Left ventricle myocardium inferior (tissue), 1 donor: ENCODE data around the gene CCDC12. TPM values are rescaled to one million over a fixed set of nuclear protein-coding genes. Genes with fewer than 3 reads are reported as not detected.

Experiments used
- DNase-seq: peaks from one replicate; pipeline ENCODE4 v3.0.0-alpha.2; 2020
- H3K27ac ChIP-seq: fragments of 200-600 bp; replicated peaks from 2 replicates; pipeline ENCODE4 v1.8.0; 2021
- H3K27me3 ChIP-seq: fragments of 200-600 bp; 2 replicates; pipeline ENCODE4 v1.8.0; 2021; ENCODE audit warnings: low read depth
- H3K36me3 ChIP-seq: fragments of 200-600 bp; 2 replicates; pipeline ENCODE4 v1.8.0; 2021
- H3K4me1 ChIP-seq: fragments of 200-600 bp; 2 replicates; pipeline ENCODE4 v1.8.0; 2021
- H3K4me3 ChIP-seq: fragments of 200-600 bp; 2 replicates; pipeline ENCODE4 v1.8.0; 2021; ENCODE audit warnings: mild to moderate bottlenecking, moderate library complexity
- H3K9me3 ChIP-seq: fragments of 200-600 bp; replicated peaks from 2 replicates; pipeline ENCODE4 v1.8.0; 2021
- intact Hi-C: fragments of 100-400 bp; cut with micrococcal nuclease; formaldehyde crosslinking; loops from one replicate; pipeline ENCODE4 v1.11.0; 2022
- total RNA-seq: library from RNA; stranded (reverse); fragmentation: NEBNext Ultra II Directional; extraction: Animal tissue kit (Norgen Biotek cat#: 25700); gene quantifications from one replicate; pipeline ENCODE4 v1.2.1, GENCODE V29; 2021
- TF ChIP-seq, protein P1 (sequence below): fragments of 200-600 bp; IDR thresholded peaks from 2 replicates; pipeline ENCODE4 v1.8.0; 2021; ENCODE audit warnings: antibody characterized with exemption, mild to moderate bottlenecking, borderline replicate concordance
- donor health status: DM: no; HTN: yes; CAD: no; lungs with severe emphysema.

CCDC12 gene
- total RNA-seq, 1 donor from 2014 or later = 31.0 TPM

DNA sequence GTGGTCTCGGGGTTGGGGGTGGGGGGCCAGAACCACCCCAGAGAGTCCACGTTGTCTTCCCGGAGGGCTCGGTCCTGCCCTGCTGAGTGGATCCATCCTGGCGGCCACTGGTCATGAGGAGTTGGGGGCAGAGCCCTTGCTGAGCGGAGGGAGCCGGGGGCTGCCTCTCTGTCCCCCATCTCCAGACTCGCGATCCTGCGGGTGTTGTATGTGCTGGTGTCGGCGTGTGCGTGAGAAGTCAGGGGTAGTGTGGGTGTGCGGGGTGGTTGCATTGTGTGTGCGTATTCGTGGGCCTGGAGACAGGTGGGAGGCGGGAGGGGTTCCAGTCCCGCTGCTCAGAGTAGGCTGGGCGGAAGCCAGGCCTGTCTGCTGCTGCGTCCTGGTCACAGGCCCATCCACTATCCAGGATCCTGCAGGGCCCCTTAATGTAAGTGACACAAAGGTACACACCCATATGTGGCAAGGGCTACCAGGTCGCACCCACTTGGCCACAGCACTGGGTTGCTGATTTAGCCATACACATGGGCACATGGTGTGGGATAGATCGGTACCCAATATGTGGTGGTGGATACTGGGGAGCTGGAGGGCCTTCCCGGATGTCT lies 33.7 kb upstream of the CCDC12 start:
- peak; percentile 13 for DNase-seq
- peaks cover 25% of the 10 kb centered on the region for H3K4me1 ChIP-seq
- peak overlapping the region; percentile 75 for H3K4me3 ChIP-seq
- H3K9me3 ChIP-seq = no peaks in the 10 kb centered on the region
- peak overlapping the region; percentile 90 for H3K27ac ChIP-seq
- peaks cover 12% of the 10 kb centered on the region for H3K36me3 ChIP-seq
- TF ChIP-seq, protein P1, sequence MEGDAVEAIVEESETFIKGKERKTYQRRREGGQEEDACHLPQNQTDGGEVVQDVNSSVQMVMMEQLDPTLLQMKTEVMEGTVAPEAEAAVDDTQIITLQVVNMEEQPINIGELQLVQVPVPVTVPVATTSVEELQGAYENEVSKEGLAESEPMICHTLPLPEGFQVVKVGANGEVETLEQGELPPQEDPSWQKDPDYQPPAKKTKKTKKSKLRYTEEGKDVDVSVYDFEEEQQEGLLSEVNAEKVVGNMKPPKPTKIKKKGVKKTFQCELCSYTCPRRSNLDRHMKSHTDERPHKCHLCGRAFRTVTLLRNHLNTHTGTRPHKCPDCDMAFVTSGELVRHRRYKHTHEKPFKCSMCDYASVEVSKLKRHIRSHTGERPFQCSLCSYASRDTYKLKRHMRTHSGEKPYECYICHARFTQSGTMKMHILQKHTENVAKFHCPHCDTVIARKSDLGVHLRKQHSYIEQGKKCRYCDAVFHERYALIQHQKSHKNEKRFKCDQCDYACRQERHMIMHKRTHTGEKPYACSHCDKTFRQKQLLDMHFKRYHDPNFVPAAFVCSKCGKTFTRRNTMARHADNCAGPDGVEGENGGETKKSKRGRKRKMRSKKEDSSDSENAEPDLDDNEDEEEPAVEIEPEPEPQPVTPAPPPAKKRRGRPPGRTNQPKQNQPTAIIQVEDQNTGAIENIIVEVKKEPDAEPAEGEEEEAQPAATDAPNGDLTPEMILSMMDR = no peak
- H3K27me3 ChIP-seq = no peaks in the 10 kb centered on the region
- intact Hi-C loops = no loop called here

DNA sequence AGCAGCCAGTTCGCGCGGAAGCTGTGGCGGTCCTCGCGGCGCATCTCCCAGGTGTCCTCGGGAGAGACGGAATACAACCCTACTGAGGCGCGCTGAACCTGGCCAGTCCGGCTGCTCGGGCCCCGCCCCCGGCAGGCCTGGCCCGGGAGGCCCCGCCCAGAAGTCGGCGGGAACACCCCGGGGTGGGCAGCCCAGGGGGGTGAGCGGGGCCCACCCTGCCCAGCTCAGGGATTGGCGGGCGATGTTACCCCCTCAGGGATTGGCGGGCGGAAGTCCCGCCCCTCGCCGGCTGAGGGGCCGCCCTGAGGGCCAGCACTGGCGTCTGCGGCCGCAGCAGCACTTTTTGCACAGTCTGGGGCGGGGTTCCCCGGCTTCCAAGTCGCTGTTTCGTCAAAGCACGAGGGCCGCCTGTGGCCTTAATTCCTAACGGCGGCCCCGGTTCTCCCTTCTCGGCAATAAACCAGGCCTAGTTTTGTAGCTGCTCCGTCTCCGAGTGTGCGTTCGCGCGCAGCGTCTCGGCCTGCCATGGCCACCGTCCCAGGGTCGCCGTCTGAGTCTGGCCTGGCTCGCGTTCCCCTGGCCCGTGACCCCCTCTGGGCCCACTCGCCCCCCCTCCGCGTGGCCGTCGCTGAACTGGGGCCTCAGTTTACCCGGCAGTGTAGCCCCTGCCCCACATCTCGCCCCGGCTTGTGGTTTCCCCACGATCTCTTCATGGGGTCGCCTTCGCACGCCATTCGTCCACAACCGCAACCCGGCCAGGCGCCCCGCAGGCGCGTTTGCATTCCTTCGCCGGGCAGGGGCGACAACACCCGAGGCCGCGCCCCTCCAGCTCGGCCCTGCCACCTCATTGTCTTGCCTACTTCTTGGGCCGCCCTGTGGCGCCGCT lies 32.9 kb upstream of the CCDC12 start:
- Histone ChIP-seq H3K36me3 (peaks cover 16% of the 10 kb centered on the region), H3K4me3 (peak overlapping the region; percentile 75), H3K27ac (peak overlapping the region; percentile 90), H3K27me3 (no peaks in the 10 kb centered on the region), H3K9me3 (no peaks in the 10 kb centered on the region), H3K4me1 (peaks cover 25% of the 10 kb centered on the region)
- peak; percentile 90 for DNase-seq
- TF ChIP-seq, protein P1 = no peak
- intact Hi-C loops = no loop called here

DNA sequence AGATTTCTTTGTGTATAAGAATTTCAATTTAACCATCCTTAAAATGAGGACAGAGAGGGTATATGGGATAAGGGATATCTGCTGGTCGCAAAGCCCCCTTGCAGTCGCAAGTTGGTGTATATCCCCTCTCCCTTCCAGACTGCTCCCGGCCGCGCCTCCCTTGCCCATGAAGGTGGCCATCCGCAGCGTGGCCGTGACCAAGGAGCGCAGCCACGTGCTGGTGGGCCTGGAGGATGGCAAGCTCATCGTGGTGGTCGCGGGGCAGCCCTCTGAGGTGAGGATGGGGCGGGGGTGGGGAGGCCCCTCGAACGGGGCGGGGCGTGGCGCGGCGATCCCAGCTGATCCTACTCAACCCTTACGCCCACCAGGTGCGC lies 32.3 kb upstream of the CCDC12 start:
- TF ChIP-seq, protein P1 = no peak
- Histone ChIP-seq H3K27ac (peak overlapping the region; percentile 90), H3K4me1 (peaks cover 25% of the 10 kb centered on the region), H3K27me3 (no peaks in the 10 kb centered on the region), H3K36me3 (peaks cover 23% of the 10 kb centered on the region), H3K4me3 (peak overlapping the region; percentile 75), H3K9me3 (no peaks in the 10 kb centered on the region)
- intact Hi-C loops = no loop called here
- DNase-seq = no peak

DNA sequence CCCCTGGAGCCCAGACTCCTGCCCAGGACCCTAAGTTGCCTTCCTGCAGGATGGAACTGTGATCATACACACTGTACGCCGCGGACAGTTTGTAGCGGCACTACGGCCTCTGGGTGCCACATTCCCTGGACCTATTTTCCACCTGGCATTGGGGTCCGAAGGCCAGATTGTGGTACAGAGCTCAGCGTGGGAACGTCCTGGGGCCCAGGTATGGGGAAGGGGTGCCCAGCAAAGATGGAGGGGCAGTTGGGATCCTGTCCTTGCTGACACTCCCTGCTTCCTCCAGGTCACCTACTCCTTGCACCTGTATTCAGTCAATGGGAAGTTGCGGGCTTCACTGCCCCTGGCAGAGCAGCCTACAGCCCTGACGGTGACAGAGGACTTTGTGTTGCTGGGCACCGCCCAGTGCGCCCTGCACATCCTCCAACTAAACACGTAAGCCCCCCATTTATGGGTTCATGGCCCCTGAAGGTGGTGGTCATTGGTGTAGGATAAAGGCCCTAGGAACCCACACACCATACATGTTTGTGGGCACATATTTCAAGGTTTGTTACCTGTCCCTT lies 31.8 kb upstream of the CCDC12 start:
- H3K4me1 ChIP-seq = peaks cover 23% of the 10 kb centered on the region
- H3K4me3 ChIP-seq = peak overlapping the region; percentile 75
- intact Hi-C loops = no loop called here
- DNase-seq = no peak
- H3K36me3 ChIP-seq = peaks cover 28% of the 10 kb centered on the region
- H3K9me3 ChIP-seq = no peaks in the 10 kb centered on the region
- TF ChIP-seq, protein P1 = no peak
- H3K27ac ChIP-seq = peak overlapping the region; percentile 90
- no peaks in the 10 kb centered on the region for H3K27me3 ChIP-seq

DNA sequence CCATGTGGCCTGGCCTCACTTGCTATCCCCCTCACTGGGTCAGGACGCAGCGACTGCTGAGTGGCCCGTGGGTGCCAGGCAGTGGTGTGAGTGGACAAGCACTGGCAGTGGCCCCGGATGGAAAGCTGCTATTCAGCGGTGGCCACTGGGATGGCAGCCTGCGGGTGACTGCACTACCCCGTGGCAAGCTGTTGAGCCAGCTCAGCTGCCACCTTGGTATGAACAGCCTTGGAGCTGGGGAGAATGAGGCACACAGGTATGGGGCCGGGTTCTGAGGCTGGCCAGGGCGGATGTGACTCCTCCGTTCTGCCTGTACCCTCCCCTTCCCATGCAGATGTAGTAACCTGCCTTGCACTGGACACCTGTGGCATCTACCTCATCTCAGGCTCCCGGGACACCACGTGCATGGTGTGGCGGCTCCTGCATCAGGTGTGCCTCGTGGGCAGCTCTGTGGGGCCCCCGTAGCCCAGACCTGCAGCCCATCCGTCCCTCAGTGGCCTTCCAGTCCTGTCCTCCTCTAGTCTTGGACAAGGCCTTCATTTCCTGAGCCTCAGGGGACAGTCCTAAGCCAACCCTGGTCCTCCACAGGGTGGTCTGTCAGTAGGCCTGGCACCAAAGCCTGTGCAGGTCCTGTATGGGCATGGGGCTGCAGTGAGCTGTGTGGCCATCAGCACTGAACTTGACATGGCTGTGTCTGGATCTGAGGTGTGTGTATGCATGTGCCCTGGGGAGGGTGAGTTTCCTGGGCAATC lies 31.1 kb upstream of the CCDC12 start:
- intact Hi-C loops = no loop called here
- Histone ChIP-seq H3K9me3 (no peaks in the 10 kb centered on the region), H3K36me3 (peaks cover 34% of the 10 kb centered on the region), H3K27ac (no peak overlapping the region), H3K27me3 (no peaks in the 10 kb centered on the region), H3K4me1 (peaks cover 17% of the 10 kb centered on the region), H3K4me3 (no peak overlapping the region)
- no peak for DNase-seq
- TF ChIP-seq, protein P1 = no peak
